GM20000 (cell line): ENCODE measurements around the gene PDGFD.

Source experiments
- DNase-seq: peaks from one replicate; pipeline ENCODE4 v3.0.0; 2012; ENCODE audit warnings: low spot score
- TF ChIP-seq, protein P1 (sequence below): IDR thresholded peaks from 2 replicates; pipeline ENCODE4 v1.5.1; 2012; ENCODE audit warnings: mild to moderate bottlenecking, control low read depth; ENCODE audit errors: extremely low read depth, missing control alignments

PDGFD gene

DNA sequence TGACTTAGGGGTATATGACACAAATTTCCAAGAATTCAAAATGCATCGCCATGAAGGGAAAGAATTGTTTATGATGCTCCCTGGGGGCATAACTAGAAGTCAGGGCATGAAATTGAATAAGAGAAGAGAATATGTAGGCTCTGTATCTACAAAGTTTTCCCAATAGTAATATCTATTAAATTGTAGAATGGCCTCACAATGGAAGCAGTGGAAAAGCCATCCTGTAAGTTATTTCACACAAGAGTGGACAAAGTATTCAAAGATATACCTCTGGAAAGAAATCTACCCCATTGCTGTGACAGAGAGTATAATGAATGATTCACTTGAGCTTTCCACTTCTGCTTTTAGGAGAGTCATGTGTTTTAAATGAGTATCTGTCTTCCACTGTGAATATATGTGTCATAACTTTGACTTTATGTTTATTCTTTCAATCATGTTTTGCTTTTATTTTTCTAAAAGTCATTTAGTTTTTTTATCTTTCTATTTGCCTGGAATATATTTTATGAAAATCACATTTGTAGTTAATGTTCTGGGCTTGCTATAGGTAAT lies 193.2 kb downstream of the PDGFD start:
- no peak for DNase-seq
- TF ChIP-seq, protein P1, sequence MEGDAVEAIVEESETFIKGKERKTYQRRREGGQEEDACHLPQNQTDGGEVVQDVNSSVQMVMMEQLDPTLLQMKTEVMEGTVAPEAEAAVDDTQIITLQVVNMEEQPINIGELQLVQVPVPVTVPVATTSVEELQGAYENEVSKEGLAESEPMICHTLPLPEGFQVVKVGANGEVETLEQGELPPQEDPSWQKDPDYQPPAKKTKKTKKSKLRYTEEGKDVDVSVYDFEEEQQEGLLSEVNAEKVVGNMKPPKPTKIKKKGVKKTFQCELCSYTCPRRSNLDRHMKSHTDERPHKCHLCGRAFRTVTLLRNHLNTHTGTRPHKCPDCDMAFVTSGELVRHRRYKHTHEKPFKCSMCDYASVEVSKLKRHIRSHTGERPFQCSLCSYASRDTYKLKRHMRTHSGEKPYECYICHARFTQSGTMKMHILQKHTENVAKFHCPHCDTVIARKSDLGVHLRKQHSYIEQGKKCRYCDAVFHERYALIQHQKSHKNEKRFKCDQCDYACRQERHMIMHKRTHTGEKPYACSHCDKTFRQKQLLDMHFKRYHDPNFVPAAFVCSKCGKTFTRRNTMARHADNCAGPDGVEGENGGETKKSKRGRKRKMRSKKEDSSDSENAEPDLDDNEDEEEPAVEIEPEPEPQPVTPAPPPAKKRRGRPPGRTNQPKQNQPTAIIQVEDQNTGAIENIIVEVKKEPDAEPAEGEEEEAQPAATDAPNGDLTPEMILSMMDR = no peak

DNA sequence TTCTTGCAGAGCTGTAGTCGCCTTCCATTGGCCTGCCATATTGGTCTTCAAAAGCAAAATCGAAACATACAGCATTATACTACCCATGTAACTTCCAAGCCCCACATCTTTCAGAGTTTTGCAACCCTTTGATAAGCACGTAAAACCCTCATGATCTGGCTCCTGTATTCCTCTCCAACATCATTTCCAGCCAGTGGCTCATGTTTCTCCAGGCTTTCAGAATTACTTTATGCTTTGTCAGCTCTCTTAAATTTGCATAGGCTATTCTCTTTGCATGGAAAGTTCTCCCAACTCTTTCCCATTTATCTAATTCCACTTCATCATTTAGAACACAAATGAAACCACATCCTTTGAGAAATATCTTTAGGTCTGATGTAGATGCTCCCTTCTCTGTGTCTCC lies 195.3 kb downstream of the PDGFD start:
- TF ChIP-seq, protein P1 = no peak
- no peak for DNase-seq

DNA sequence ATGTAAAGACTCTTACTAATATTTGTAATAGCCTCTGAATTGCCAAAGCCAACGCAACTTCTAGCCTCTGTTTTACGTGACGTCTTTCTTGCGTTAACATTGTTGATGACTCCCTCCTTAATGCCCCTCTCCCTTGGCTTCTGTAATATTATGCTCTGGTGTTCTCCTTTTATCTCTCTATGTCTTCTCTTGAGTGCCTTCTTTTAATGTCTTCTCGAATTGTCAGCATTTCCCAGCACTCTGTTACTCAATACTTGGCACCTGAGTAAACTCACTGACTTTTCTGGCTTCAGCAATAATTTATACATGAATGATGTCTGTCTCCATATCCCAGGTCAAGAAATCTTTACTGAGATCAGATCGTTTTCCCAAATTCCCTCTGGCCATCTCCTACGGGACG lies 196.0 kb downstream of the PDGFD start:
- no peak for DNase-seq
- TF ChIP-seq, protein P1 = no peak

GRCh38 chr11:103964390-103964789 lies 199.6 kb downstream of the PDGFD start:
- TF ChIP-seq, protein P1 = no peak
- DNase-seq = no peak

GRCh38 chr11:103963648-103964047 lies 200.3 kb downstream of the PDGFD start:
- TF ChIP-seq, protein P1 = no peak
- no peak for DNase-seq

DNA sequence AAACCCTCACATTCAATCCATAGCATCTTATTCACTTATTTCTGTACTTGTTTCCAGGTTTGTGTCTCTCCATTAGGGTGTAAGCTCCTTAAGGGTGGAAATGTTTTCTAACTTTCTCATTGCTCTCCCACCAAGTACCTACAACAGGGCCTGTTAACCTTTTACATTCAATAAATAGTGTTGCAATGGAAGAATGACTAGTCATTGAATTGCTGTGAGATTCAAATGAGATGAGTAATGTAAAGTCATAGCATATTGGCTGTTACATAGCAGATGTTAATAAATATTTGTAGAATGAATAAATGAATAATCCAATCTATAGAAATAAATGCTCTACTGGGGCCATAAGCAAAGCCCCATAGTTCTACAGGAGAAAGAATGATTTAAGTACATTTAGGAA lies 202.9 kb downstream of the PDGFD start:
- DNase-seq = no peak
- TF ChIP-seq, protein P1 = no peak

GRCh38 chr11:103960108-103960507 lies 203.8 kb downstream of the PDGFD start:
- TF ChIP-seq, protein P1 = no peak

More at GRCh38 chr11:103960108-103960507, 203.8 kb downstream of the PDGFD start:
- DNase-seq = no peak
